Right cardiac atrium (tissue), 5 donors: Measurements from ENCODE around the gene SNRPD1. TPM values are rescaled to one million over a fixed set of nuclear protein-coding genes. Genes with fewer than 3 reads are reported as not detected.
"Not testable (repeated sequence)": the region's sequence is repeated elsewhere in the genome, so short reads cannot be mapped to it uniquely, and the experiment has no call there.

Experiments
- ATAC-seq, 2 donors: fragments of 200-7000 bp; cut with Tn5 transposase; one replicate each; pipeline versions ENCODE4 v1.8.0 to v1.9.1; 2020; ENCODE audit warnings: moderate library complexity in 2 of 2, mild to moderate bottlenecking in 1 of 2
- DNase-seq, 3 donors: peaks; one replicate each; pipeline ENCODE4 v3.0.0-alpha.2; 2020
- H3K27ac ChIP-seq: one replicate; pipeline ENCODE4 v1.5.1; 2013; ENCODE audit warnings: mild to moderate bottlenecking, low read length, control low read depth, moderate library complexity
- H3K27me3 ChIP-seq: one replicate; pipeline ENCODE4 v1.6.1; 2013; ENCODE audit not compliant: control insufficient read depth, insufficient read depth
- H3K4me1 ChIP-seq: one replicate; pipeline ENCODE4 v1.6.1; 2013; ENCODE audit warnings: low read length; ENCODE audit not compliant: control insufficient read depth, insufficient read depth
- H3K4me3 ChIP-seq: one replicate; pipeline ENCODE4 v1.5.1; 2013; ENCODE audit warnings: low read length, control low read depth
- H3K9me3 ChIP-seq: one replicate; pipeline ENCODE4 v1.6.1; 2013; ENCODE audit warnings: low read length; ENCODE audit not compliant: control insufficient read depth
- WGBS: extraction: QIAGEN DNeasy Blood & Tissue Kit; methylation state at CpG from one replicate; pipeline ENCODE4 v1.1.7; 2013; 5-methylcytosine and 5-hydroxymethylcytosine counted together
- intact Hi-C, 4 donors: fragments of 100-400 bp; cut with DNase I; formaldehyde crosslinking; loops; one replicate each; pipeline versions ENCODE4 v1.11.0 to v1.14.0; 2022 to 2023
- microRNA-seq, 2 donors: library from miRNA; unstranded; fragments of <30 nt; microRNA quantifications; one replicate each; pipeline ENCODE4 v1.2.0, GENCODE V29; 2020 to 2021
- polyA plus RNA-seq: library from polyadenylated mRNA; stranded (reverse); fragments of 200-250 nt; gene quantifications from one replicate; pipeline ENCODE4 v1.2.3, GENCODE V29; 2013
- total RNA-seq, 4 donors: library from RNA; stranded (reverse); fragmentation: NEBNext Ultra II Directional; extraction: Animal tissue kit (Norgen Biotek cat#: 25700); gene quantifications; one replicate each; pipeline ENCODE4 v1.2.1, GENCODE V29; 2021
- donor health status: healthy with polysubstance abuse.
- donor health status: DM: no; HTN: yes; CAD: no.
- donor health status: DM: no; HTN: no; CAD: no.
- donor health status: DM: no; HTN: yes; CAD: no; lungs with severe emphysema.
- donor health status: DM: yes; HTN: yes; CAD: no.

Gene SNRPD1
- total and polyA plus RNA-seq, 5 donors = 11.0 to 29.9 (median 24.2) TPM

DNA sequence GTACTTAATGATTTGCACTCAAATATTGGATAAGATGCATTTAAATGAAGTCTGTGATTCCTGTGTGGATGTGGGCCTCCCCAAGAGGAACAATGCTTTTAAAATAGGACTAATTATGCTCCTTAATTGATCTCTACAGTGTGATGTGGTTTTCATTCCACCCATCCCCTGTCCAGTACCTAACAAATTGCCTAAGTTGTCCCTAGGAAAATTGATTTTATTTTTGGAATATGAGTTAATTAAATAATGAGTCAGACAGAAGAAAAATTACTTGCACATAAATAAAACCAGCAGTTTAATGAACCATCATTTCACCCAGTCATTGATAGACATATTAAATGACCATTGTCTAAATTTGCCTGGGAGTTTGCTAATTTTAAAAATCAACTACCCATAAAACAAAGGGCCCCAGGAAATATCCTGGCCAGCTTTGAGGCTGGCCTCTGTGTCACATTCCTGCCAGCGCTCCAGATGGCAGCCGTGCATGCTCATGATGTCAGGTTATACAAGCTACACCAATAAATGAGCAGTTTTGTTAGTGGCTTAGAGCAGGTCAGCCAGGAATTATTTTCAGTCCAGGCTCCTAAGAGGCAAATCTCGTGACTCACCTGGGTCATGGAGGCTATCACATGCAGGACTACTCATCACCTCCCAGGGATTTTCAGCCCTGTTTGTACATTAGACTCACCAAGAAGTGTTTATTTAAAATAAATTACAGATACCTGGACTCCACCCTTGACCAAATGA, 60.6 kb downstream of the SNRPD1 start:
- ATAC-seq (peak; percentile 64 to 77), DNase-seq (peak in 1 of 3 donors; percentile 62)
- Histone ChIP-seq H3K4me1 (no peaks in the 10 kb centered on the region), H3K27ac (peak overlapping the region; percentile 45), H3K9me3 (no peaks in the 10 kb centered on the region), H3K27me3 (no peaks in the 10 kb centered on the region), H3K4me3 (no peak overlapping the region)
- intact Hi-C loops = loop anchor here in 1 of 4 donors (10.0 kb wide), 1 partner anchor 618 kb away; no protein-coding TSS in a partner anchor
- WGBS = 44% methylated on average over 3 of the region's 3 CpGs

DNA sequence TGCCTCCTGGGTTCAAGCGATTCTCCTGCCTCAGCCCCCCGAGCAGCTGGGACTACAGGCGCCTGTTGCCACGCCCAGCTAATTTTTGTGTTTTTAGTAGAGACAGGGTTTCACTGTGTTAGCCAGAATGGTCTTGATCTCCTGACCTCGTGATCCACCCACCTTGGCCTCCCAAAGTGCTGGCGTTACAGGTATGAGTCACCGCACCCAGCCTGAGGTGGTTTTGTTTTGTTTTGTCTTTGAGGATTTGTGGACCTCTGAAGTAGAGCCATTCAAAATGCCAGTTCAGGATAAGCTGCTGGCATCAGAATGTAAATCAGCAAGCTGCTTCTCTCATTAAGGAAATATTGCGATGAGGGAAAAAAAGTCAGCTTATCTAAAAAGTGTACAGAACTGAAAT, 63.2 kb downstream of the SNRPD1 start:
- H3K27ac ChIP-seq = not testable (repeated sequence)

DNA sequence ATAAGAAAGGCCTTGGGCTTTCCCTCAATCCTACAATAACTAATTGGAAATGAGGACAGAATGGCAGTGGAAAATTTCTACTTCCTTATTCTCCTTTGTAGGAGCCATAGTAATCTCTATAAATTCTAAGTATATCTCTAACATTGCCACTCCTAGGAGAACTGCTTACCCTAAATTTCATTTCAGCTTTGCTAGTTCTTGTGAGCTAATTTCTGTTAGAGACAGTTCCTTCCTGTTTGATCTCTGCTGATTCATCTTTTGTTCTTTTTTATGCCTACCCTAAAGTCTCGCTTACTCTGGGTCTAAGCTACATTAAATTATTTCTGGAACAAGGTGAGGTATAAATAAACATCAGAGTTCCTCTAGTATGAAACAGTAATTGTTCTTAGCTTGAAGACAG, 66.7 kb downstream of the SNRPD1 start:
- Histone ChIP-seq H3K4me1 (no peaks in the 10 kb centered on the region), H3K9me3 (no peaks in the 10 kb centered on the region), H3K27me3 (no peaks in the 10 kb centered on the region), H3K27ac (no peak overlapping the region), H3K4me3 (no peak overlapping the region)
- DNase-seq (no peak), ATAC-seq (no peak)
- intact Hi-C loops = loop anchor here in 1 of 4 donors (10.0 kb wide), 1 partner anchor 624 kb away; no protein-coding TSS in a partner anchor
- 69% methylated on average over 1 of the region's 1 CpG for WGBS

More for the DNA sequence above, 63.2 kb downstream of the SNRPD1 start:
- DNase-seq, H3K27me3 ChIP-seq, H3K9me3 ChIP-seq, ATAC-seq, H3K4me3 ChIP-seq, H3K4me1 ChIP-seq: not testable (repeated sequence)
- intact Hi-C loops = loop anchor here in 1 of 4 donors (10.0 kb wide), 1 partner anchor 621 kb away; no protein-coding TSS in a partner anchor
- WGBS = 94% methylated on average over 8 of the region's 8 CpGs

DNA sequence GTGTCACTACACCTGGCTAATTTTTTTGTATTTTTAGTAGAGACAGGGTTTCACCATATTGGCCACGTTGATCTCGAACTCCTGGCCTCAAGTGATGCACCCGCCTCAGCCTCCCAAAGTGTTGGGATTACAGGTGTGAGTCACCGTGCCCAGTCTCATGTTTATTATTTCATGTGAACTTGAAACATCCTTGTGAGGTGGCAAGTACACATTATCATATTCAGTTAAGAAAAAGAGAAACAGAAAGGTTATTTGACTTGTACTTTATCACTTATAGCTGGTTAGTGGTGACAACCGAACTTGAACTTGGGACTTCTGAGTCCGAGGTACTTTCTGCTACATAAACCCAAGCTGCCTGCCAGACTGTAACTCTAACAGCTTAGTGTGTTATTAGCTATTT, 68.0 kb downstream of the SNRPD1 start:
- Histone ChIP-seq H3K9me3 (no peaks in the 10 kb centered on the region), H3K4me1 (no peaks in the 10 kb centered on the region), H3K4me3 (no peak overlapping the region), H3K27me3 (no peaks in the 10 kb centered on the region), H3K27ac (no peak overlapping the region)
- DNase-seq (no peak), ATAC-seq (no peak)
- WGBS = 96% methylated on average over 6 of the region's 6 CpGs
- intact Hi-C loops = no loop called here

DNA sequence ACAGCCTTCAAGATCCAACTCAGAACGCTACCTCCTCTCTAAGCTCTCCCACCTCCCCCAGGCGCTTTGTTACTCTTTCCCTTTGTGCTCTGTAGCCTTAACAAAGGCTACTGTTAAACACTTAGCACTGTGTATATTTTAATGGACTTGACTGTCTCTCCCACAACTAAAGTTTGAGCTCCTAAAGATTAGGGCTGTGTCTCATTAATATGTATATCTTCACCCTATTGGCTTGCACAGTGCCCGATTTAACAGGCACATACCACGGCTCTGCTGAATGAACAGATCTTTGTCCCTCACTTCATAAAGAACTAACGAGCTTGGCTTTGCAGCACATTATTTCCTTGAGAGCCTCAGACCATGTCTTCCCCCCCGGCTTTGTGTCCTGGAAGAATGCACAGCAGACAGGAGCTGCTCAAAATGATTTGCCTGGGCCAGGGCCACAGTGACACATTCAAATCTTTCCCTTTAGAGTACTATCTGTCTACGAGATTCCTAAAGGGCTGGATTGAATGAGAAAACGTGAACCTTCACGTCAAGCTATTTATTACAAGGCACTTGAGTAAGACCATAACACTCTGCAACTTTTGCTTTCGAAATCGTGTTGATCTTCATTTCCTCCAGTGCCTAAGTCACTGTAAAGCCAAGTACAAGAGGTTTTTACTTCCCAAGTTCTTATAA, 70.4 kb downstream of the SNRPD1 start:
- Histone ChIP-seq H3K27me3 (no peaks in the 10 kb centered on the region), H3K4me3 (peak overlapping the region; percentile 44), H3K4me1 (no peaks in the 10 kb centered on the region), H3K27ac (peak overlapping the region; percentile 55), H3K9me3 (no peaks in the 10 kb centered on the region)
- DNase-seq = no peak
- 37% methylated on average over 11 of the region's 11 CpGs for WGBS
- intact Hi-C loops = no loop called here
- peak; percentile 67 to 77 for ATAC-seq

Small RNA genes lying within 50 kb of the gene (microRNA-seq; reads per million reads assigned to microRNA genes)
- 1.1 to 2.1 reads per million in 2 donors for gene MIR320C1

Other genes starting within 250 kb of the SNRPD1 start
- 10 to 100 TPM; 10.3 to 13.4 (median 11.5) TPM for gene ESCO1, start 11.6 kb upstream of the SNRPD1 start, total RNA-seq
- gene ESCO1, start 11.6 kb upstream of the SNRPD1 start, polyA plus RNA-seq = 8.0 TPM
- 1 to 10 TPM; 4.0 to 6.9 (median 5.4) TPM for gene ABHD3, start 92.5 kb downstream of the SNRPD1 start, total RNA-seq
- gene ABHD3, start 92.5 kb downstream of the SNRPD1 start, polyA plus RNA-seq = 7.4 TPM
- gene MIB1, start 128.5 kb downstream of the SNRPD1 start, total RNA-seq = 10 to 100 TPM; 21.7 to 29.5 (median 24.1) TPM
- 3.7 TPM for gene MIB1, start 128.5 kb downstream of the SNRPD1 start, polyA plus RNA-seq